D721Med (cell line): Measurements from ENCODE around the gene SUFU.
"Not testable (repeated sequence)": the region's sequence is repeated elsewhere in the genome, so short reads cannot be mapped to it uniquely, and the experiment has no call there.

Experiments used
- DNase-seq: peaks from one replicate; pipeline ENCODE4 v3.0.0; 2011; ENCODE audit warnings: low spot score; ENCODE audit not compliant: insufficient read length
- FAIRE-seq: peaks from 2 replicates; lab custom pipeline; 2011; peaks lifted over from hg19 to GRCh38; lab: Jason Lieb, UNC
- TF ChIP-seq, protein P1 (sequence below): IDR thresholded peaks from 2 replicates; pipeline ENCODE4 v1.5.1; 2012; ENCODE audit warnings: mild to moderate bottlenecking, control low read depth; ENCODE audit not compliant: insufficient read depth; ENCODE audit errors: missing control alignments

SUFU gene

DNA sequence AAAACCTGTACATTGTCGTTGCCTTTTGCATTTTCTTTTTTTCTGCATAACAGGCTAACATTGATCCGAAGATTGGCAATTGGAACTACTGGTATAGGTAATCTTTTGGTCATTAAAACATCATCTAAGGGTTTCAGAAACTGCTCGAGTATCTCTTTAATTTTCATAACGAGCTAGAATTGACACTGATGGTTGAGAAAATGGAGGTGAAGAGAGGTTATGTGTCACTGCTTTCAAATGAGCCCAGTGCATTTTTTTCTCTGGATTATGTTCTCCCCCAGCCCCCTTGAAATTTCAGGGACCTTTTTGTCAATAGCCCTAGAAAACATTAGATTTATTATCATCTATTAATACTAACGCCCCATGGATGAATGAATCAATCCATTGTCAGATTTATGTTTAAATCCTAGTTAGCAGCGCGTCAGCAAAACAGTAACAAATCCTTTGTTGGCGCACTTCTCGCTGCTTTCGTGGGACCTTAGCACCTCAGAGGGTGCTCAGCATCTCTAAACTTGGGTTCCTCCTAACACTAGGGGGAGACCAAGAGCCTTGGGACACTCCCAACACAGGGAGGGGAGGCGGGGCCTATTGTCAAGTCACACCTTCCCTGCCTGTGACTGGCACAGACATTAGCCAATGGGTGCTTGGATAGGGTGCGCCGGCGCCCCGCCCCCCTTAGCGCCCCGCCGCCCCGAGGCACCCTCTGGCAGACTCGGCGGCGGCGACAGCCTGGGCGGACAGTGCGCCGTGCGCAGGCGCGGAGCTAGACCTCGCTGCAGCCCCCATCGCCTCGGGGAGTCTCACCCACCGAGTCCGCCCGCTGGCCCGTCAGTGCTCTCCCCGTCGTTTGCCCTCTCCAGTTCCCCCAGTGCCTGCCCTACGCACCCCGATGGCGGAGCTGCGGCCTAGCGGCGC is at the start of gene SUFU:
Gene SUFU, plus strand, starts transcription at position 709 of the 915 bp plus-strand sequence. Its CDS starts 181 bp downstream, at position 890.
- DNase-seq (peak; percentile 75), FAIRE-seq (peak; percentile 6)
- TF ChIP-seq, protein P1, sequence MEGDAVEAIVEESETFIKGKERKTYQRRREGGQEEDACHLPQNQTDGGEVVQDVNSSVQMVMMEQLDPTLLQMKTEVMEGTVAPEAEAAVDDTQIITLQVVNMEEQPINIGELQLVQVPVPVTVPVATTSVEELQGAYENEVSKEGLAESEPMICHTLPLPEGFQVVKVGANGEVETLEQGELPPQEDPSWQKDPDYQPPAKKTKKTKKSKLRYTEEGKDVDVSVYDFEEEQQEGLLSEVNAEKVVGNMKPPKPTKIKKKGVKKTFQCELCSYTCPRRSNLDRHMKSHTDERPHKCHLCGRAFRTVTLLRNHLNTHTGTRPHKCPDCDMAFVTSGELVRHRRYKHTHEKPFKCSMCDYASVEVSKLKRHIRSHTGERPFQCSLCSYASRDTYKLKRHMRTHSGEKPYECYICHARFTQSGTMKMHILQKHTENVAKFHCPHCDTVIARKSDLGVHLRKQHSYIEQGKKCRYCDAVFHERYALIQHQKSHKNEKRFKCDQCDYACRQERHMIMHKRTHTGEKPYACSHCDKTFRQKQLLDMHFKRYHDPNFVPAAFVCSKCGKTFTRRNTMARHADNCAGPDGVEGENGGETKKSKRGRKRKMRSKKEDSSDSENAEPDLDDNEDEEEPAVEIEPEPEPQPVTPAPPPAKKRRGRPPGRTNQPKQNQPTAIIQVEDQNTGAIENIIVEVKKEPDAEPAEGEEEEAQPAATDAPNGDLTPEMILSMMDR = peak; percentile 80

DNA sequence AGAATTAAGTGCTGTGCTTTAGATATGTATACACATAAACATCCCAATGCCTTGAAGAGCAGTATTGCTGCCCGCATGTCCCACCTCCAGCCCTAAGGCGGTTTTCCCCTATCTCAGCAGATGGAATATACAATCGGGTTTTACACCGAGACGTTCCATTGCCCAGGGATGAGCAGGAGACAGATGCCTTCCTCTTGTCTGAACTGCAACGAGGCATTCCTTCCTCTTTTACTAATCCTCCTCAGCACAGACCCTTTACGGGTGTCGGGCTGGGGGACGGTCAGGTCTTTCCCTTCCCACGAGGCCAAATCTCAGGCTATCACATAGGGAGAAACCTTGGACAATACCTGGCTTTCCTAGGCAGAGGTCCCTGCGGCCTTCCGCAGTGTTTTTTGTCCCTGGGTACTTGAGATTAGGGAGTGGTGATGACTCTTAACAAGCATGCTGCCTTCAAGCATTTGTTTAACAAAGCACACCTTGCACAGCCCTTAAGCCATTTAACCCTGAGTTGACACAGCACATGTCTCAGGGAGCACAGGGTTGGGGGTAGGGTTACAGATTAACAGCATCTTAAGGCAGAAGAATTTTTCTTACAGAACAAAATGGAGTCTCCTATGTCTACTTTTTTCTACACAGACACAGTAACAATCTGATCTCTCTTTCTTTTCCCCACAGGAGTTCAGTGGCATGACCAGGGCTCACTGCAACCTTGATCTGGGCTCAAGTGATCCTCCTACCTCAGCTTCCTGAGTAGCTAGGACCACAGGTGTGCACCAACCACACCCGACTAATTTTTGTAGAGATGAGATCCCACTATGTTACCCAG is 48.9 kb upstream of the SUFU start:
- not testable (repeated sequence) for FAIRE-seq, DNase-seq

DNA sequence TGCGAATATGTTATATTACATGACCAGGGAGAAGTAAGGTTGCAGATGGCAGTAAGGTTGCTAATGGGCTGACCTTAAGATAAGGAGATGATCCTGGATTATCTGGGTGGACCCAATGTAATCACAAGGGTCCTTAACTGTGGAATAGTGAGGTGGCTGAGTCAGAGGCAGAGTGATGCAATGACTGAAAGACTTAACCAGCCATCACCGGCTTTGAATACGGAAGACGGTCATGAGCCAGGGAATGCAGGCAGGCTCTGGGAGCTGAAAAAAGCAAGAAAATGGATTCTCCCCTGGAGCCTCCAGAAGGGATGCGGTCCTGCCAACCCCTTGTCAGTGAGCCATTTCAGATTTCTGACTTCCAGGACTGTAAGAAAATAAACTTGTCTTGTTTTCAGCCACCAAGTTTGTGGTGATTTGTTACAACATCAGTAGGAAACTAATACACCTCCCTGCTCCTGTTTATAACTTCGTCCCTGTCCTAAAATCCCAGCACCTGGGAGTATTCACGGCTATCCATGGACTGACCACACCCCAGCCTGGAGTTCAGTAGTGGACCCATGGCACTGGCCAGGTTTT is 47.8 kb upstream of the SUFU start:
- TF ChIP-seq, protein P1 = no peak
- FAIRE-seq (peak; percentile 92), DNase-seq (peak; percentile 73)

DNA sequence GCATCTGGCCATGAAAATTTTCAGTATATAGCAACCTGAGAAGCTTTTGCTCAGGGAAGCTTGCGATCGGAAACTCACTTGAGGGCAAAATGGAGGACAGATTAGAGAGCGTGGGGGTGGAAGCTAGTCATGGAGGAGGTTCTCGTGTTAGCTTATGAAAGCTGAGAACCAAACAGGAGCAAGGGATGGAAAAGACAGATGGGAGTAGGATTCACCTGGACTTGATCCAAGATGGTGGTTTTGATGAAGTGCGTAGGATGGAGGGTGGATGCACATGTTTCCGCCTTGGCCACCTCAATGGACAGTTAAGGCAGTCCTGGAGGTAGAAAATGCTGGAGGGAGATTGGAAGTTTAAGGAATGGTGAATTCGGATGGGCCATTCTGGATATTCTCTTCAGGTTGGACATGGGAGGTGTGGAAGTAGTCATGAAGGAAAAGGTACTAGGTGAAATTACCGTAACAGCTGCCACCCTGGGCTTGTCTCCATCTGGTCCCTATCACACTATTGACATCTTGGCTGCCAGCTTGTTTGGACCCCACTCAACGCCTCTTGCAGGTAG is 46.1 kb upstream of the SUFU start:
- no peak for FAIRE-seq
- DNase-seq = no peak
- TF ChIP-seq, protein P1 = no peak

DNA sequence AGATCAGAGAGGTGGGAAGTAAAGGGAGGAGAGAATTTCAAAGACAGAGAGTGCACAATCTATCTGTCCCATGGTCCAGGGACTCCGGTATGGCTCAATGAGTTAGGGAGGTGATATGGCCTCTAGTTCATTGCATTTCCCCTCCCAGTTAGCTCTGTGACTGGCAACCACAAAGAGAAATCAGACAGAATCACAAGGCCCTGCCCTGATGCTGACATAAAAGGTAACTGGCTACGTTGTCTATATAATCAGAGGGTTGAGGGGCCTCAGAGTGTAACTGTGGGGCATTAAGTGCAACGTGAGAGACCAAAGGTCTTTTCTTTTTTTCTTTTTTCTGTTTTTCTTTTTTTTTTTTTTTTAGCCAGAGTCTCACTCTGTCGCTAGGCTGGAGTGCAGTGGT is 45.1 kb upstream of the SUFU start:
- FAIRE-seq = no peak
- TF ChIP-seq, protein P1 = no peak
- DNase-seq = no peak

DNA sequence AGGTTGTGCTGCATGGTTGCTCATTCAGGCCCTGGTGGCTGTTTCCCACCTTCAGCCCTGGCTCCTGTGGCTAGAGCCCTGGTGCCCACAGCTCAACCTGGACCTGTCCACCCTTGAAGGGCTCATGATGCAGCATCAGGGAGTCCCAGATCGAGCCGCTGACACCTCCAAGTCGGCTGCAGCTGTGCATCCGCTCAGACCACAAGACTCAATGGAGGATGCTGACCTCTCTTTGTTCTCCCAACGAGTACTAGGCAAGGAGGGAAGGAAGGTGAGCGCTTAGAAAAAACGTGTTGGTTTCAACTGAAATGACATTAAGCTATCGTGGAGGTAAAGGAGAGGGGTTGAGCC is 43.0 kb upstream of the SUFU start:
- DNase-seq (no peak), FAIRE-seq (no peak)
- TF ChIP-seq, protein P1 = no peak
